ENCODE data around the gene CDS1.
"Not testable (repeated sequence)": the region's sequence is repeated elsewhere in the genome, so short reads cannot be mapped to it uniquely, and the experiment has no call there.

- TF ChIP-seq SIN3A (IDR thresholded peaks at IDR 0.05; ENCODE audit: borderline replicate concordance, insufficient read depth, low read depth, low read length); CTCF (IDR thresholded peaks at IDR 0.05); REST (IDR thresholded peaks at IDR 0.05; ENCODE audit: insufficient read depth in 1 of 2, low read depth in 2 of 2, low read length in 1 of 2): not testable (repeated sequence)
Measured at GRCh38 chr4:84549191-84549590, 33.7 kb upstream of the CDS1 start.
